KG1 (cell line): ENCODE results near the gene ZFHX3.
A peak's percentile ranks its signal among the peaks of the same experiment; 100 is the strongest.

ENCODE experiments used
- DNase-seq: peaks from one replicate; lab custom pipeline; 2025; lab: John Stamatoyannopoulos, UW

Gene ZFHX3

GRCh38 chr16:72901000-72901627, 146.8 kb downstream of the ZFHX3 start:
- DNase-seq, result no peak

- DNase-seq, result no peak
Measured at GRCh38 chr16:72898216-72898825, 149.6 kb downstream of the ZFHX3 start.

GRCh38 chr16:72897707-72898106, 150.2 kb downstream of the ZFHX3 start:
- no peak for DNase-seq

DNA sequence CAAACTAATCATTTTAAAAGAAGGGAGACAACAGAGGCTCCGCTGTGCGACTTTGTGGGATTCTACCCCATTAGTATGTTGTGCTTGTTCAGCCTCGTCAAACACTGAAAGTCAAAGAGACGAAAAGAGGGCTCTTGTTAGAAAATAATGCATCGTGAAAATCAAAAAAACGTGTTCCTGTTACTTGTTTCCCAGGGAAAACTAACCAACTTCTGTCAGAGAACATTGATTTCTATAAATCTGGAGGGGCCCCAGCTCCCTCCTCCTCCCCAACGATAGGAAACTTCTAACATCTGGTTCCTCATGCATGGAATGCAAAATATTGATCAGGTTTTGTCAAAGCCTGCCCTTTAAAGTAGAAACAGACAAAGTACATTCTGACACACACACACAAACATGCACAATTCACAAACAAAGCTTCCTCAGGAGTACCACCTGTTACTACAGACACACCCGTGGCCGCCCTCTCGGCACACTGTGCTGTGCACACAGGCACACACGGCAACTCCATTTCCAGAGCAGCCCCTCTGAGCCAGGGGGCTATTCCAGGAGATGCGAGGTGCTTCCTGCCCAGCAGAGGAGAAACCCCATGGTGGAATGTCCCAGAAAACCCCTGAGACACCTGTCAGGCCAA, 151.3 kb downstream of the ZFHX3 start:
- no peak for DNase-seq

DNA sequence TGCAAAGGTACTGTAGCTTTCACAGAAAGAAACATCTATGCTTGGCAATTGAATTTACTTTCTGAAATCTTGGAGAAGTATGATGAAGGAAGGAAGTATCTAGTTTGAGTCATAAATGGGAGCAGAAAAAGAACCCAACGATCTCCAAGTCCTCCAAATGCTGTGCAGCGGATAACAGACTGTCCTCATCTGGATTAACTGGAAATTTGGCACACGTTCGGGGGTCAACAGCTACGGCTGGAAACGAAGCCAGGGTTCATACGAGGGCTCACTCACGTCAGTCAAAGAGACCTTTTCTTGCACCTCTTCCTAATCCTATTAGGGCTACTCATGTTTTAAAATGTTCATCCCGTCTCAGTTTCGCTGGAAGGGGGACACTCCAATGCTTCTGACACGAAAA, 152.0 kb downstream of the ZFHX3 start:
- no peak for DNase-seq

GRCh38 chr16:72894293-72895151, 153.4 kb downstream of the ZFHX3 start:
- no peak for DNase-seq

DNA sequence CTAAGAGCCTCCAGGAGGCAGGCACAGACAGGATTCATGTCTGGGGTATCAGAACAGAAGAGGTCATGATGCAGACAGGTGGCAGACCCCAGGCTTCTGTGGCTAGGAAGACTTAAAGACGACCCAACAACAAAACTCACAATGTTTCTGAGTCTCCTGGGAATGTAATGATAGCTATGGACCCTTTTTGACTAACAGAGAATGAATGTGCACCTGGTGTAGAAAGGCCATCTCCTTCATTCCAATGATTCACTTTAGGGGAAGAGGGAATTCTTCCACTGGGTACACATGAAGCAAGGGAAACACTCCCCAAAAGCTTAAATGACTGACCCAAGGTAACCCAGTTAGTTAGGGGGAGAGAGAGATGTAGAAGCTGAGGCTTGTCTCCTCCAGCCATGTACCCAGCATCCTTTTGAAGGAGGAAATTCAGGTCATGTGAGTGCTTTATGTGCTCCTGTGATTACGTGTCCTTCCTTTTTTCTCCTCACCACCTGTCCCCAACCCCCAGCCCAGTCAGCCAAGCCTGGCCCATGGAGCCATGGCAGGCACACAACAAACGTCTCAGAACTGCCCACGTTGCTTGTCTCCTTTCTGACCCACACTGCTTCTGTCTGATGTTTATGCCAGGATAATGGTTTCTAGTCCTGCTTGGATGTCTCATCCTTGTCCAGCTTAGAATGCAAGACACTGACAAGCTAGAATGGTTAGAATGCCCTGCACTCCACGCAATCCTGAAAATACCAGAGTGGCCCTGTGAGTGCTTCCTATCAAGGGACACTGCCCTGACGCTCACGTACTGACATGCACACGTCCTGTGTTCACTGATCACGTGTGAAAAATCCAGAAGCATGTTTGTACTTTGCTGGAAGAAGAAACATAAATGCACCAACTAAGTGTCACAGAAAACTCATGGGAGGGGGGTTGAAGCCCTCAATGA, 156.4 kb downstream of the ZFHX3 start:
- no peak for DNase-seq

- DNase-seq, result no peak
Measured at GRCh38 chr16:72890587-72890986, 157.3 kb downstream of the ZFHX3 start.

- DNase-seq, result no peak
Measured at GRCh38 chr16:72889616-72890582, 158.0 kb downstream of the ZFHX3 start.

DNA sequence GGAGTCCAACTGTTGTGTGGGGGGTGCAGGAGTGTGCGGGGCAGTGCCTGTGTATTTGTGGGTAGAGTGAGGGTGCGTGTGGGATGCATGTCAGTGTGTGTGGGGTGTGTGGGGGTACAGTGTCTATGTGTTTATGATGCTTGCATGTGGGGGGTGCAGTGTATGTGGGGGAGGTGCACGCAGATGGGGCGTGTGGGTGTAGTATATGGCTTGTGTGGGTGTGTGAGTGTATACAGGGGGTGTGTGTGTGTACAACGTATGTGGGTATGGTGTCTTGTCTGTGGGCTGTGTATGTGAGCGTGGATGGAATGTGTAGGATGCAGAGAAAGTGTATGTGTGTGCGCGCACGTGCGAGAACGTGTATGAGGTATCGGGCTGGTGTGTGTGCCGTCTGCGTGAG, 160.4 kb downstream of the ZFHX3 start:
- DNase-seq, result no peak

DNA sequence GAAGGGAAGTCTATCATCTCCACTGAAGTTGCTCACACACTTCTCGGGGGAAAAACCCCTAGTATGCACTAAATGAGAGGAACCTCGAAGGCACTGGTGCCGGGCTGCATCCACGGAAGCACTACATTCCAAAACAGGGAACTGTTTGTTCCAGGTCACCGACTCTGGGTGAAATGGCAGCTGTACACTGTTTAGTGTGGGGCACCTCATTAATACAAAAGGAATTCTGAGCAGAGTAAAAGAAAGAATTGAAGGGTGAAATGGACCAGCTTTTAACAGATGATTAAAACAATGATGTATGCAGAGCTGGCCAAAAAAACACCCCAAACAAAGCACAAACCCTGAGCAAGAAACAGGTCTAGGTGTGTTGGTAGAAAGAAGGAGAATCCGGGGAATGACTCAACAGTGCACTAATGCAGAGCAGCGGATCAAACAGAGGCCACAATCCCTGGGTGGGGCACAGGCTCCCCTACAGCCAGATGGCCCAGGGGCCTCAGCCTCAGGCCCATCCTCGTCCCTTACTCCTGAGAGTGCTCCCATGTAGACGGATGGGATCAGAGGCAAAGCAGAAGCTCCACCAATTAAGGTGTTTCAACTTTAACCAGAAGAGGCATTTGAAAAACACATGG, 161.5 kb downstream of the ZFHX3 start:
- DNase-seq, result no peak

DNA sequence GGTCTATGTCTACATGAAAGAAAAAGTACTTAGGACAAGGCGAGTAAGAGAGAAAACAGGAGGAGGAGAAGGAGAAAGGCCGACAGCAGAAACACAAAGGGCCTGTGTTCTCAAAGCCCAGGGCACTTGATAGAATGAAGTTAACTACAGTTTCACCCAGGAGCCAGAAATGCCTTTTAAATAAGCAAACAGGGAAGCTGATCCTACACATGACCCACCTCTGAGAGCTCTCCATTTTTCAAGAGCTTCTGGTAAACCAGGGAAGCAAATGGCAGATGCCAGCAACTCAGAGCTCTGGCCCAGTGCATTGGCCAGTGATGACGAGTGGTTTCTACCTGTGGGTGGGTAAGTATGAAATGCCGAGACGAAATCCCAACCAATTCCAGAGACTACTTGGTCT, 163.4 kb downstream of the ZFHX3 start:
- DNase-seq, result no peak

GRCh38 chr16:72884037-72884436, 163.9 kb downstream of the ZFHX3 start:
- no peak for DNase-seq

DNA sequence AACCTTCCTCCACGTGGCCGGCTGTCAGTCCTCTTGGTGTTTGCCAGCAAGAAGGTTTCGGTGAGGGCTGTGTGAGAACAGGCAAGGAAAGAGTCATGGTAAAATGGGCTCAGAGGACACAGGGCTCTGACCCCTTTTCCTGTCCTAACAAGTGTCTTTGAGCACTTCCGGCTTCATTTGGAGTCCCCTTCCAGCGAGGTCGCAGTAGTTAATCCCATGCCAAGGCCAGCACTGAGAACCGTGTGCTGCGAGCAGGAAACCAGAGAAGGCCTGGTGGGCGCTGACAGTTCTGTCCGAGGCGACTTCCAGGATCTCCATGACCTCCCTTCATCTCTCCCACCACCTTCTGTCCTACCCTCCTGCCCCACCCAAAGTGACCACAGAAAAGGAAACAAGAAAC, 168.1 kb downstream of the ZFHX3 start:
- DNase-seq, result no peak

DNA sequence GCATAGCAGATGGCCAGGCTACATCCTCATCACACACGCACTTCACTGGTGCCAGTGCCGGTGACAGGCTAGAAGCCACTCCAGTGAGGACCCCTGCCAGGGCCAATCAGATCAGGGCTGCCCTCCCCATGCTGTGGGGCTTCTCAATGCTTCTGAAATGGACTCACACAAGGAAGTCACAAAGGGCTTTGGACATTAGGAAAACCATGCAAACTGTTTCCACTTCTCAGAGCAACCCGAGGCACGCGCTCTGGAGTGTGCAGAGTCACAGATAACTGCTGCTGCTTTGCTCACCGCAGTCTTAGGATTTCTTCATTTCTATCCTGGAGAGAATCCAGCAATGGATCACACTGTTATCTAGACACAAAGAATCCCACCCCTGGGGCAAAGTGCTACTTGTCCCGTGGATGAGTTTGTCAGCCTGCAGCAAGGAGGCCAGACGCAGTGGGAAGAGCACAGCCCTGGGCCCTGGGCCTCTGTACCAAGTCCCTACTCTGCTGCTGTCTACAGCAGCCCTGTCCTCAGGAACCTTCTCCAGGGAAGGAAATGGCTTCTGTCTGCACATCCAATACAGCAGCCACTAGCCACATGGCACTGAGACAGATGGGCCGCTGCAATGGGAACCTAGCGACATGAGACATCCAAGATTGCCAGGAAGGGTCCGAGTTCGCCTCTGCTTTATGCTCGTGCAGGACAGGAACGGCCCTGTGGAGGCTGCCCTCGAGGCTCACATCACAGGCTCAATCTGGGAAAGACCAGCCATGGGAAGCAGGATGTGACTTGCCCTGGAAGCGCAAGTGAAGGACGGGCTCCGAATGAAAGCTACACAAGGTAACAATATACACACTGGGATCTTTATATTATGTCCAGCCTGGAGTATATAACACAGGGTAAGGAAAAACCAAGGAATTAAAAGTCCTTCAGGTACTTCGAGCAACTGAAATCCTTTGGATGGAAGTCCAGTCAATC, 169.3 kb downstream of the ZFHX3 start:
- no peak for DNase-seq

DNA sequence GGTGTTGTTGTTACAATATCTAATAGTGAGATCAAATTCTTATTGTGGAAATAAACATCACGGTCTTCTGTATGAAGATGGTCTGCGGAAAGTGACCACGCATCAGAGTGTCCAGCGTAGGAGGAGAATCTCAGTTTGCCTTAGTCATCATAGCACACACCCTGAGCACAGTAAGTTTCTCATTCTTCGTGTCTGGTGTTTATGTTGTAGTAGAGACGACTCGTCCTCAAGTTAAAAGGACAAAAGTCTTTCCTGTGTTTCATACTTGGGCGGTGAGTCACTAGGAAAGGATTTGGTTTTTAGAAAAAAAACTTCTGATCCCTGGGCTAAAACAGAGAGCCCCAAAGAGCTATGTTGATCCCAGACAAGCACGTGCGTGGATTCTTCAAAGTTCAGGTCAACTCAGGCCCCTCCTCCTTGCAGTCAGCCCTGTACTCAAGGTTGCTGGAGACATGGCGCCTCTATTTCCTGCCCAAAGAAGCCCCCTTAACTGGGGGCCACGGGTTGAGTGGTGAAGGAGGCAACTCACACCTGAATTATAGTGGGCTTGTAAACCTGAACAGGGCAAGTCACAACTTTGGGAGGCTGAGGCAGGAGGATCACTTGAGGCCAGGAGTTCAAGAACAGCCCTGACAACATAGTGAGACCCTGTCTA, 170.4 kb downstream of the ZFHX3 start:
- peak; percentile 10 for DNase-seq

- DNase-seq, result no peak
Measured at GRCh38 chr16:72876981-72877373, 171.0 kb downstream of the ZFHX3 start.

DNA sequence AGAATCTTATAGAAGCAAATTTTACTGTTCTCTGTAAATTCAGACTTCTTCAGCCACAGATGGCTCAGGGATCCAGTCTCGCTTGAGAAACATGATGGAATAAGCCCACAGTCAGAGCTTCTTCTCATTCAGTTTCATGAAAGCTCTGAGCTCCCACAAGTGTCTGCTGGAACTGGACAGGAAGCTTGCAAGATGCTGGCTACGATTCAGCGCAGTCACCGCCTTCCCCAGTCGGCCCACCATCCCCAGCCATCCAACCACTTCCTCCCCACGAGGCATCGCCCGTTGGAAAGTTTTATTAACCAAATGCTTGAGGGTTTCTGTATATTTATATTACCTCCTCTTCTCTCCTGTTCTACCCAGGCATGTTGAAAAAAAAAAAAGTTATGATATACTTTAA, 171.7 kb downstream of the ZFHX3 start:
- DNase-seq, result peak; percentile 32
